GM12878 (cell line): ENCODE measurements around the gene UST. TPM values are rescaled to one million over a fixed set of nuclear protein-coding genes. Genes with fewer than 3 reads are reported as not detected.

Experiments used
- ATF7 ChIP-seq: fragments of 450-650 bp; IDR thresholded peaks from 2 replicates; pipeline ENCODE4 v1.6.1; 2016; ENCODE audit warnings: low read depth, mild to moderate bottlenecking
- CEBPZ ChIP-seq: fragments of 150-350 bp; IDR thresholded peaks from 2 replicates; pipeline ENCODE4 v1.6.1; 2016; ENCODE audit warnings: low read depth, low read length
- CTCF ChIP-seq, 3 experiments: IDR thresholded peaks in 2 of 3; conservative IDR thresholded peaks in 1 of 3; 2 replicates each; pipeline ENCODE4 v1.5.1; 2011; ENCODE audit warnings: low read depth in 3 of 3, low read length in 3 of 3, mild to moderate bottlenecking in 3 of 3, control low read depth in 2 of 3, moderate library complexity in 2 of 3, inconsistent platforms in 1 of 3, mixed read lengths in 1 of 3; ENCODE audit not compliant: control insufficient read depth in 2 of 3, insufficient read depth in 1 of 3; ENCODE audit errors: extremely low read depth in 1 of 3
- EGR1 ChIP-seq, 2 experiments: IDR thresholded peaks; 1 replicate in 1 of 2; 2 replicates in 1 of 2; pipeline ENCODE4 v1.6.1; 2011 to 2012; ENCODE audit warnings: low read depth in 2 of 2, low read length in 2 of 2, borderline replicate concordance in 1 of 2, mild to moderate bottlenecking in 1 of 2, moderate library complexity in 1 of 2
- EZH2 ChIP-seq: IDR thresholded peaks from 2 replicates; pipeline ENCODE4 v1.6.1; 2012; ENCODE audit warnings: low read depth, mild to moderate bottlenecking, control low read depth, inconsistent platforms, low read length, borderline replicate concordance; ENCODE audit not compliant: control insufficient read depth
- IRF3 ChIP-seq: fragments of 450-650 bp; IDR thresholded peaks from 2 replicates; pipeline ENCODE4 v1.6.1; 2014; ENCODE audit warnings: mild to moderate bottlenecking
- IRF4 ChIP-seq: IDR thresholded peaks from 2 replicates; pipeline ENCODE4 v1.6.1; 2011; ENCODE audit warnings: low read depth, low read length
- JUNB ChIP-seq: IDR thresholded peaks from 2 replicates; pipeline ENCODE4 v1.6.1; 2016; ENCODE audit warnings: antibody characterized with exemption, mild to moderate bottlenecking
- MEF2B ChIP-seq: fragments of 450-650 bp; IDR thresholded peaks from 2 replicates; pipeline ENCODE4 v1.6.1; 2018; ENCODE audit warnings: mild to moderate bottlenecking, moderate library complexity; ENCODE audit not compliant: partially characterized antibody, poor library complexity, severe bottlenecking
- MTA3 ChIP-seq: IDR thresholded peaks from 2 replicates; pipeline ENCODE4 v1.6.1; 2012; ENCODE audit warnings: low read length, inconsistent platforms, borderline replicate concordance
- NFIC ChIP-seq: IDR thresholded peaks from 2 replicates; pipeline ENCODE4 v1.6.1; 2012; ENCODE audit warnings: low read depth, mild to moderate bottlenecking, inconsistent platforms, low read length, moderate library complexity
- NFYA ChIP-seq: IDR thresholded peaks from 2 replicates; pipeline ENCODE4 v1.6.1; 2011; ENCODE audit warnings: low read depth, mild to moderate bottlenecking, low read length, improper control_type of control experiment, borderline replicate concordance
- NR2C2 ChIP-seq: IDR thresholded peaks from 2 replicates; pipeline ENCODE4 v1.6.1; 2011; ENCODE audit warnings: borderline replicate concordance, low read depth; ENCODE audit not compliant: control insufficient read depth, insufficient read length
- PAX5 ChIP-seq: IDR thresholded peaks from 2 replicates; pipeline ENCODE4 v1.6.1; 2011; ENCODE audit warnings: low read depth, low read length, borderline replicate concordance
- POU2F2 ChIP-seq: IDR thresholded peaks from 3 replicates; pipeline ENCODE4 v1.6.1; 2011; ENCODE audit warnings: low read depth, mild to moderate bottlenecking, low read length, borderline replicate concordance
- RBBP5 ChIP-seq: fragments of 200-600 bp; sonication (generic); conservative IDR thresholded peaks from 2 replicates; pipeline ENCODE4 v1.6.1; 2016
- SMARCA5 ChIP-seq: fragments of 450-650 bp; IDR thresholded peaks from 2 replicates; pipeline ENCODE4 v1.6.1; 2017; ENCODE audit warnings: mild to moderate bottlenecking
- SRF ChIP-seq, 2 experiments: IDR thresholded peaks; 2 replicates each; pipeline ENCODE4 v1.6.1; 2011; ENCODE audit warnings: low read depth in 2 of 2, low read length in 2 of 2, mild to moderate bottlenecking in 1 of 2, moderate library complexity in 1 of 2
- SUPT20H ChIP-seq: IDR thresholded peaks from 2 replicates; pipeline ENCODE4 v1.6.1; 2011; ENCODE audit warnings: low read depth, mild to moderate bottlenecking, low read length, moderate library complexity, borderline replicate concordance; ENCODE audit not compliant: control insufficient read depth
- TAF1 ChIP-seq: IDR thresholded peaks from 2 replicates; pipeline ENCODE4 v1.6.1; 2011; ENCODE audit warnings: mild to moderate bottlenecking, low read depth, low read length, borderline replicate concordance
- TCF12 ChIP-seq: IDR thresholded peaks from 2 replicates; pipeline ENCODE4 v1.6.1; 2011; ENCODE audit warnings: low read depth, mild to moderate bottlenecking, low read length
- YBX1 ChIP-seq: fragments of 450-650 bp; IDR thresholded peaks from 2 replicates; pipeline ENCODE4 v1.6.1; 2016; ENCODE audit warnings: antibody characterized with exemption
- ZBED1 ChIP-seq: IDR thresholded peaks from 2 replicates; pipeline ENCODE4 v1.6.1; 2016; ENCODE audit warnings: borderline replicate concordance
- ZNF622 ChIP-seq: fragments of 450-650 bp; IDR thresholded peaks from 2 replicates; pipeline ENCODE4 v1.6.1; 2017; ENCODE audit warnings: mild to moderate bottlenecking, inconsistent platforms
- ZZZ3 ChIP-seq: IDR thresholded peaks from 2 replicates; pipeline ENCODE4 v1.6.1; 2011; ENCODE audit warnings: low read depth; ENCODE audit not compliant: control insufficient read depth, insufficient read length
- polyA plus RNA-seq, 11 experiments: library from polyadenylated mRNA; depleted of rRNA in 4 of 11; unstranded in 6 of 11; stranded (reverse) in 5 of 11; fragments of >200 nt; fragmentation: Nextera tagmentation in 4 of 11; fragmentation: Illumina TruSeq in 1 of 11; extraction: Ambion mirVana in 4 of 11; extraction: Trizol in 1 of 11; gene quantifications; 1 replicate in 1 of 11; 2 replicates in 10 of 11; pipeline versions ENCODE4 v1.2.1 to v1.2.3, GENCODE V29; 2011 to 2016; ENCODE audit warnings: inconsistent platforms in 2 of 11, missing spikeins in 2 of 11, low read depth in 1 of 11
- total RNA-seq, 4 experiments: library from RNA; depleted of rRNA in 3 of 4; stranded (reverse); fragments of >200 nt in 3 of 4; fragmentation: Illumina TruSeq in 1 of 4; extraction: Trizol in 1 of 4; gene quantifications; 2 replicates each; pipeline versions ENCODE4 v1.2.1 to v1.2.3, GENCODE V29; 2013 to 2021

UST gene
- total and polyA plus RNA-seq, 10 of the 15 experiments (the other 5 are each of a cell fraction or from before 2014, with no cell fraction given): 0.74 to 43.3 (median 2.2) TPM

GRCh38 chr6:149065658-149066556 lies 319.1 kb downstream of the UST start (continued):
- TF ChIP-seq PAX5 (peak; percentile 56; the same call in 1 of the 2 replicates), NFIC (peak; percentile 79), ZZZ3 (no peak), NR2C2 (no peak), EZH2 (no peak), POU2F2 (peak; percentile 76; the same call in 2 of the 3 replicates), JUNB (peak; percentile 23; the same call in 1 of the 2 replicates), YBX1 (no peak), RBBP5 (no peak), CEBPZ (no peak), ZNF622 (no peak), SUPT20H (no peak), TCF12 (0 out of 2 replicates have a peak, but pooled peaks have one; percentile 34), EGR1 (IDR thresholded peaks at IDR 0.05; ENCODE audit: borderline replicate concordance in 1 of 2, low read depth in 2 of 2, low read length in 2 of 2) (peak in 1 of 2 experiments; percentile 55; a peak in 1 of 3 replicates), SRF (IDR thresholded peaks at IDR 0.05; ENCODE audit: low read depth in 2 of 2, low read length in 2 of 2) (no peak), ATF7 (peak; percentile 96), SMARCA5 (no peak; the same call in 1 of the 2 replicates), CTCF (IDR thresholded peaks at IDR 0.05 in 2 of 3, conservative IDR thresholded peaks at IDR 0.05 in 1 of 3; ENCODE audit: control insufficient read depth in 2 of 3, extremely low read depth in 1 of 3, insufficient read depth in 1 of 3, low read depth in 3 of 3, low read length in 3 of 3) (no peak), IRF4 (peak; percentile 91), MTA3 (no peak), ZBED1 (peak; percentile 73), IRF3 (no peak), NFYA (no peak), MEF2B (peak; percentile 76), TAF1 (no peak)
